Vagina (tissue), 2 donors: ENCODE results near the gene DENND1A. TPM values are rescaled to one million over a fixed set of nuclear protein-coding genes. Genes with fewer than 3 reads are reported as not detected.

Source experiments
- DNase-seq, 2 donors: peaks; one replicate each; pipeline ENCODE4 v3.0.0-alpha.2; 2017; ENCODE audit errors: extremely low spot score in 2 of 2
- H3K27ac ChIP-seq: fragments of 200-600 bp; sonication (generic); one replicate; pipeline ENCODE4 v1.5.1; 2019
- H3K27me3 ChIP-seq: fragments of 200-600 bp; sonication (generic); one replicate; pipeline ENCODE4 v1.5.1; 2019
- H3K36me3 ChIP-seq, 2 donors: fragments of 200-600 bp; sonication (generic); one replicate each; pipeline ENCODE4 v1.5.1; 2017 to 2019
- H3K4me1 ChIP-seq: fragments of 200-600 bp; sonication (generic); one replicate; pipeline ENCODE4 v1.5.1; 2019
- H3K4me3 ChIP-seq, 2 donors: fragments of 200-600 bp; sonication (generic); 1 replicate in 1 of 2; 2 replicates in 1 of 2; pipeline ENCODE4 v1.5.1; 2016 to 2019
- H3K9me3 ChIP-seq: fragments of 200-600 bp; sonication (generic); one replicate; pipeline ENCODE4 v1.5.1; 2019
- CTCF ChIP-seq, 3 experiments: fragments of 450-650 bp in 2 of 3; fragments of 200-600 bp in 1 of 3; sonication (generic) in 1 of 3; IDR thresholded peaks; one replicate each; pipeline ENCODE4 v1.5.1; 2017 to 2019; ENCODE audit warnings: antibody characterized with exemption in 3 of 3, mild to moderate bottlenecking in 2 of 3, moderate library complexity in 2 of 3
- POLR2A ChIP-seq, 2 donors: fragments of 450-650 bp; IDR thresholded peaks; one replicate each; pipeline ENCODE4 v1.6.1; 2017; ENCODE audit warnings: antibody characterized with exemption in 2 of 2, mild to moderate bottlenecking in 2 of 2, moderate library complexity in 2 of 2
- POLR2AphosphoS5 ChIP-seq, 2 donors: sonication (generic); formaldehyde crosslinking; IDR thresholded peaks; one replicate each; pipeline ENCODE4 v1.9.0; 2017; ENCODE audit warnings: antibody characterized with exemption in 2 of 2, mild to moderate bottlenecking in 2 of 2, low read depth in 1 of 2; ENCODE audit not compliant: insufficient read depth in 1 of 2
- intact Hi-C: fragments of 100-400 bp; cut with DNase I; formaldehyde crosslinking; loops from one replicate; pipeline ENCODE4 v1.15.1; 2023
- total RNA-seq: library from RNA; depleted of rRNA; stranded (reverse); fragments of >200 nt; gene quantifications from one replicate; pipeline ENCODE4 v1.2.3, GENCODE V29; 2016

The DENND1A gene
- total RNA-seq, 1 donor from 2014 or later: 20.4 TPM

GRCh38 chr9:123423311-123423640 lies 506.6 kb downstream of the DENND1A start:
- H3K27me3 ChIP-seq: no peaks in the 10 kb centered on the region
- H3K27ac ChIP-seq: no peak overlapping the region
- no peak for TF ChIP-seq POLR2AphosphoS5 (IDR thresholded peaks at IDR 0.05; ENCODE audit: insufficient read depth in 1 of 2, low read depth in 1 of 2)
- TF ChIP-seq CTCF (IDR thresholded peaks at IDR 0.05): no peak
- TF ChIP-seq POLR2A (IDR thresholded peaks at IDR 0.05): no peak
- intact Hi-C loops: no loop called here
- H3K9me3 ChIP-seq: no peaks in the 10 kb centered on the region
- H3K36me3 ChIP-seq: peaks cover 0 to 7% of the 10 kb centered on the region in 2 donors
- DNase-seq: no peak
- no peaks in the 10 kb centered on the region for H3K4me1 ChIP-seq
- no peak overlapping the region for H3K4me3 ChIP-seq

DNA sequence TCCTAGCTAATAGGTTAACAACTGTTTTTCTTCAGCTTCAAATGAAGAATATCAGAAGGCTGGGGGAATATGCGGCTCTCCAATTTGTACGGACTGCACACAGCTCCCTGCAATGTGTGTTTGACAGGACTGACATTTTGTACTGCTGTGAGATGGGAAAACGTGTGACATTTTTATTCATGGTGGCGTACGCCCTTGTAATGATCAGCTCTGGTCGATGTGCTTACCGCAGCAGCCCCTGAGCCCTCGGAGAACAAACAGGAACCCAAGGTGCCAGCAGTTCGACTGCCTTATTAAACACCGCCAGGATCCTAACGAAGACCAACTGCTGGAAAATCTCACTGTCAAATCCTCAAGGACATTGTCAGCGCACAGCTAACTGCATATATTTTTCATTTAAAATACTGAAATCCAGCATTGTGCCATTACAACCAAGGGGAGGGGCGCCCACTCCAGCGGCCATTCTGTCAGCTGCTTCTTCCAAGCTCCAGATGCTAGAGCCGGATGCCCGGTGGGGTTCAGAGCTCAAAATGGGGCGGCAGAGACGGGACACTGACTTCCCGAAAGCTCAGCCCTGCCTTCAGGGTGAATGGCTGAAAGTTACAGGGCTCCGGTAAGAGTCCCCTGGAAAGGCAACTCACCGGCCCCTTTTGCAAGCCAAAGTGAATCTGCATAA lies 507.2 kb downstream of the DENND1A start:
- TF ChIP-seq POLR2AphosphoS5 (IDR thresholded peaks at IDR 0.05; ENCODE audit: insufficient read depth in 1 of 2, low read depth in 1 of 2): no peak
- no peak for TF ChIP-seq CTCF (IDR thresholded peaks at IDR 0.05)
- no peak for TF ChIP-seq POLR2A (IDR thresholded peaks at IDR 0.05)
- Histone ChIP-seq H3K4me1 (no peaks in the 10 kb centered on the region), H3K27ac (no peak overlapping the region), H3K4me3 (no peak overlapping the region), H3K36me3 (peaks cover 0 to 7% of the 10 kb centered on the region in 2 donors), H3K9me3 (no peaks in the 10 kb centered on the region), H3K27me3 (no peaks in the 10 kb centered on the region)
- no peak for DNase-seq
- intact Hi-C loops: no loop called here

GRCh38 chr9:123421801-123422455 lies 508.0 kb downstream of the DENND1A start:
- H3K27me3 ChIP-seq: no peaks in the 10 kb centered on the region
- no peak overlapping the region for H3K27ac ChIP-seq
- TF ChIP-seq POLR2AphosphoS5 (IDR thresholded peaks at IDR 0.05; ENCODE audit: insufficient read depth in 1 of 2, low read depth in 1 of 2) (no peak), CTCF (IDR thresholded peaks at IDR 0.05) (no peak), POLR2A (IDR thresholded peaks at IDR 0.05) (no peak)
- no peaks in the 10 kb centered on the region for H3K9me3 ChIP-seq
- peaks cover 0 to 7% of the 10 kb centered on the region in 2 donors for H3K36me3 ChIP-seq
- H3K4me1 ChIP-seq: no peaks in the 10 kb centered on the region
- no peak for DNase-seq
- intact Hi-C loops: no loop called here
- no peak overlapping the region for H3K4me3 ChIP-seq

GRCh38 chr9:123421186-123421585 lies 508.7 kb downstream of the DENND1A start:
- H3K36me3 ChIP-seq: peaks cover 0 to 7% of the 10 kb centered on the region in 2 donors
- no peak for DNase-seq
- no peak for TF ChIP-seq POLR2A (IDR thresholded peaks at IDR 0.05)
- TF ChIP-seq POLR2AphosphoS5 (IDR thresholded peaks at IDR 0.05; ENCODE audit: insufficient read depth in 1 of 2, low read depth in 1 of 2): no peak
- TF ChIP-seq CTCF (IDR thresholded peaks at IDR 0.05): no peak
- no peaks in the 10 kb centered on the region for H3K27me3 ChIP-seq
- no peak overlapping the region for H3K27ac ChIP-seq
- intact Hi-C loops: no loop called here
- H3K4me1 ChIP-seq: no peaks in the 10 kb centered on the region
- H3K4me3 ChIP-seq: no peak overlapping the region
- H3K9me3 ChIP-seq: no peaks in the 10 kb centered on the region

- H3K4me1 ChIP-seq: no peaks in the 10 kb centered on the region
- no peaks in the 10 kb centered on the region for H3K9me3 ChIP-seq
- intact Hi-C loops: no loop called here
- H3K36me3 ChIP-seq: peaks cover 0 to 7% of the 10 kb centered on the region in 2 donors
- no peaks in the 10 kb centered on the region for H3K27me3 ChIP-seq
- H3K27ac ChIP-seq: no peak overlapping the region
- no peak for DNase-seq
- H3K4me3 ChIP-seq: no peak overlapping the region
- TF ChIP-seq CTCF (IDR thresholded peaks at IDR 0.05) (no peak), POLR2A (IDR thresholded peaks at IDR 0.05) (no peak), POLR2AphosphoS5 (IDR thresholded peaks at IDR 0.05; ENCODE audit: insufficient read depth in 1 of 2, low read depth in 1 of 2) (no peak)
These were observed 509.3 kb downstream of the DENND1A start for GRCh38 chr9:123420592-123421111.
